Liver (tissue), 9 donors: ENCODE results near the gene MAN1C1. TPM values are rescaled to one million over a fixed set of nuclear protein-coding genes. Genes with fewer than 3 reads are reported as not detected.

Experiments
- DNase-seq: peaks from one replicate; pipeline ENCODE4 v3.0.0-alpha.2; 2017; ENCODE audit warnings: low spot score
- H3K27ac ChIP-seq, 2 donors: one replicate each; pipeline ENCODE4 v1.7.0; 2013; ENCODE audit warnings: inconsistent platforms in 2 of 2, low read length in 2 of 2, control low read depth in 1 of 2, low read depth in 1 of 2, mild to moderate bottlenecking in 1 of 2
- H3K27me3 ChIP-seq, 4 donors: one replicate each; pipeline versions ENCODE4 v1.6.1 to v1.7.0; 2013; ENCODE audit warnings: low read length in 3 of 4, inconsistent platforms in 1 of 4, mild to moderate bottlenecking in 1 of 4, moderate library complexity in 1 of 4; ENCODE audit not compliant: control insufficient read depth in 4 of 4, insufficient read depth in 4 of 4
- H3K36me3 ChIP-seq, 4 donors: one replicate each; pipeline versions ENCODE4 v1.6.1 to v1.7.0; 2013; ENCODE audit warnings: low read length in 3 of 4, mild to moderate bottlenecking in 3 of 4, low read depth in 1 of 4, moderate library complexity in 1 of 4; ENCODE audit not compliant: control insufficient read depth in 4 of 4, insufficient read depth in 3 of 4
- H3K4me1 ChIP-seq, 4 donors: one replicate each; pipeline versions ENCODE4 v1.6.1 to v1.7.0; 2013; ENCODE audit warnings: low read length in 3 of 4, mild to moderate bottlenecking in 3 of 4, moderate library complexity in 1 of 4; ENCODE audit not compliant: control insufficient read depth in 4 of 4, insufficient read depth in 4 of 4
- H3K4me3 ChIP-seq, 3 donors: one replicate each; pipeline versions ENCODE4 v1.6.1 to v1.7.0; 2013; ENCODE audit warnings: low read length in 3 of 3, control low read depth in 1 of 3, low read depth in 1 of 3, mild to moderate bottlenecking in 1 of 3
- H3K9ac ChIP-seq, 2 donors: one replicate each; pipeline ENCODE4 v1.7.0; 2013; ENCODE audit warnings: low read length in 2 of 2, mild to moderate bottlenecking in 2 of 2, moderate library complexity in 2 of 2, control low read depth in 1 of 2, low read depth in 1 of 2
- H3K9me3 ChIP-seq, 4 donors: one replicate each; pipeline versions ENCODE4 v1.6.1 to v1.7.0; 2013; ENCODE audit warnings: low read length in 3 of 4; ENCODE audit not compliant: control insufficient read depth in 4 of 4
- ATF3 ChIP-seq: IDR thresholded peaks from 2 replicates; pipeline ENCODE4 v1.6.1; 2016; ENCODE audit warnings: antibody characterized with exemption
- CTCF ChIP-seq: fragments of 150-350 bp; IDR thresholded peaks from 2 replicates; pipeline ENCODE4 v1.5.1; 2017; ENCODE audit warnings: improper control_type of control experiment, low read depth, low read length; ENCODE audit not compliant: missing input control
- EGR1 ChIP-seq, 2 donors: IDR thresholded peaks; 2 replicates each; pipeline ENCODE4 v1.6.1; 2016 to 2018; ENCODE audit warnings: antibody characterized with exemption in 2 of 2, low read depth in 2 of 2
- FOXA1 ChIP-seq: IDR thresholded peaks from 2 replicates; pipeline ENCODE4 v1.6.1; 2016; ENCODE audit warnings: antibody characterized with exemption
- FOXA2 ChIP-seq: IDR thresholded peaks from 2 replicates; pipeline ENCODE4 v1.6.1; 2016; ENCODE audit warnings: antibody characterized with exemption
- GABPA ChIP-seq, 2 donors: IDR thresholded peaks in 1 of 2; conservative IDR thresholded peaks in 1 of 2; 2 replicates each; pipeline ENCODE4 v1.6.1; 2016; ENCODE audit warnings: antibody characterized with exemption in 2 of 2, mild to moderate bottlenecking in 1 of 2, moderate library complexity in 1 of 2
- HNF4A ChIP-seq, 2 donors: conservative IDR thresholded peaks; 2 replicates each; pipeline ENCODE4 v1.6.1; 2016; ENCODE audit warnings: antibody characterized with exemption in 2 of 2, mild to moderate bottlenecking in 2 of 2
- HNF4G ChIP-seq: IDR thresholded peaks from 2 replicates; pipeline ENCODE4 v1.6.1; 2016; ENCODE audit warnings: antibody characterized with exemption
- JUND ChIP-seq, 2 donors: IDR thresholded peaks; 2 replicates each; pipeline ENCODE4 v1.6.1; 2016; ENCODE audit warnings: antibody characterized with exemption in 2 of 2
- MAX ChIP-seq: IDR thresholded peaks from 2 replicates; pipeline ENCODE4 v1.6.1; 2016; ENCODE audit warnings: antibody characterized with exemption
- NR2F2 ChIP-seq: IDR thresholded peaks from 2 replicates; pipeline ENCODE4 v1.6.1; 2016; ENCODE audit warnings: antibody characterized with exemption
- RAD21 ChIP-seq, 2 donors: IDR thresholded peaks; 2 replicates each; pipeline ENCODE4 v1.6.1; 2016; ENCODE audit warnings: antibody characterized with exemption in 2 of 2, mild to moderate bottlenecking in 2 of 2
- REST ChIP-seq: IDR thresholded peaks from 2 replicates; pipeline ENCODE4 v1.6.1; 2016; ENCODE audit warnings: antibody characterized with exemption, mild to moderate bottlenecking
- RXRA ChIP-seq, 2 donors: IDR thresholded peaks; 2 replicates each; pipeline ENCODE4 v1.6.1; 2017 to 2018; ENCODE audit warnings: antibody characterized with exemption in 2 of 2, mild to moderate bottlenecking in 1 of 2
- SP1 ChIP-seq: IDR thresholded peaks from 2 replicates; pipeline ENCODE4 v1.6.1; 2018; ENCODE audit warnings: antibody characterized with exemption, mild to moderate bottlenecking
- TAF1 ChIP-seq: conservative IDR thresholded peaks from 2 replicates; pipeline ENCODE4 v1.6.1; 2016; ENCODE audit warnings: antibody characterized with exemption, mild to moderate bottlenecking
- YY1 ChIP-seq: IDR thresholded peaks from 2 replicates; pipeline ENCODE4 v1.6.1; 2016; ENCODE audit warnings: antibody characterized with exemption, mild to moderate bottlenecking
- ZBTB33 ChIP-seq: IDR thresholded peaks from 2 replicates; pipeline ENCODE4 v1.6.1; 2016; ENCODE audit warnings: antibody characterized with exemption
- WGBS: extraction: QIAGEN DNeasy Blood & Tissue Kit; methylation state at CpG from one replicate; pipeline ENCODE4 v1.1.7; 2013; 5-methylcytosine and 5-hydroxymethylcytosine counted together
- polyA plus RNA-seq, 2 donors: library from polyadenylated mRNA; stranded (reverse) in 1 of 2; unstranded in 1 of 2; fragments of 200-250 nt in 1 of 2; fragments of >200 nt in 1 of 2; fragmentation: Nextera tagmentation in 1 of 2; extraction: Ambion mirVana in 1 of 2; gene quantifications; one replicate each; pipeline versions ENCODE4 v1.2.1 to v1.2.3, GENCODE V29; 2013 to 2015
- total RNA-seq, 2 donors: library from RNA; depleted of rRNA; stranded (reverse); fragments of >200 nt; gene quantifications; one replicate each; pipeline ENCODE4 v1.2.3, GENCODE V29; 2014
- donor health status: healthy.
- donor health status: healthy.
- donor health status: healthy.
- donor health status: healthy.
- donor health status: healthy.

The MAN1C1 gene
- total and polyA plus RNA-seq, 4 donors: 6.3 to 16.0 (median 8.1) TPM

GRCh38 chr1:25674807-25675084, 58.2 kb downstream of the MAN1C1 start:
- peaks cover 3 to 27% (median 21%) of the 10 kb centered on the region in 4 donors for H3K4me1 ChIP-seq
- H3K9me3 ChIP-seq: peaks cover 0 to 3% (median 0%) of the 10 kb centered on the region in 4 donors
- H3K4me3 ChIP-seq: no peak overlapping the region
- no peak overlapping the region for H3K27ac ChIP-seq
- 98% methylated on average over 3 of the region's 3 CpGs for WGBS
- no peak overlapping the region for H3K9ac ChIP-seq
- no peak for DNase-seq
- no peaks in the 10 kb centered on the region for H3K36me3 ChIP-seq
- no peaks in the 10 kb centered on the region for H3K27me3 ChIP-seq
- TF ChIP-seq FOXA2 (no peak), TAF1 (no peak), EGR1 (IDR thresholded peaks at IDR 0.05; ENCODE audit: low read depth in 2 of 2) (no peak), RXRA (IDR thresholded peaks at IDR 0.05) (no peak), HNF4G (no peak), SP1 (no peak), HNF4A (conservative IDR thresholded peaks at IDR 0.05) (no peak), MAX (no peak), YY1 (no peak), CTCF (no peak), ZBTB33 (no peak)

- WGBS: 80% methylated on average over 11 of the region's 11 CpGs
- H3K36me3 ChIP-seq: no peaks in the 10 kb centered on the region
- no peak overlapping the region for H3K27ac ChIP-seq
- no peak for DNase-seq
- H3K9me3 ChIP-seq: peaks cover 0 to 3% (median 0%) of the 10 kb centered on the region in 4 donors
- no peak overlapping the region for H3K4me3 ChIP-seq
- TF ChIP-seq HNF4A (conservative IDR thresholded peaks at IDR 0.05) (no peak), ATF3 (no peak), ZBTB33 (no peak), NR2F2 (no peak), RAD21 (IDR thresholded peaks at IDR 0.05) (no peak), FOXA2 (no peak), HNF4G (no peak), FOXA1 (no peak), JUND (IDR thresholded peaks at IDR 0.05) (no peak), SP1 (no peak), MAX (no peak), CTCF (no peak), RXRA (IDR thresholded peaks at IDR 0.05) (no peak), GABPA (IDR thresholded peaks at IDR 0.05 in 1 of 2, conservative IDR thresholded peaks at IDR 0.05 in 1 of 2) (no peak), REST (no peak), YY1 (no peak), TAF1 (no peak)
- no peaks in the 10 kb centered on the region for H3K27me3 ChIP-seq
- peaks cover 3 to 27% (median 21%) of the 10 kb centered on the region in 4 donors for H3K4me1 ChIP-seq
- H3K9ac ChIP-seq: no peak overlapping the region
These were observed 59.3 kb downstream of the MAN1C1 start for GRCh38 chr1:25675729-25676476.
